Liver (tissue), 9 donors: ENCODE results near the gene NUBP1. TPM values are rescaled to one million over a fixed set of nuclear protein-coding genes. Genes with fewer than 3 reads are reported as not detected.

Source experiments
- DNase-seq: peaks from one replicate; pipeline ENCODE4 v3.0.0-alpha.2; 2017; ENCODE audit warnings: low spot score
- H3K27ac ChIP-seq, 2 donors: one replicate each; pipeline ENCODE4 v1.7.0; 2013; ENCODE audit warnings: inconsistent platforms in 2 of 2, low read length in 2 of 2, control low read depth in 1 of 2, low read depth in 1 of 2, mild to moderate bottlenecking in 1 of 2
- H3K27me3 ChIP-seq, 4 donors: one replicate each; pipeline versions ENCODE4 v1.6.1 to v1.7.0; 2013; ENCODE audit warnings: low read length in 3 of 4, inconsistent platforms in 1 of 4, mild to moderate bottlenecking in 1 of 4, moderate library complexity in 1 of 4; ENCODE audit not compliant: control insufficient read depth in 4 of 4, insufficient read depth in 4 of 4
- H3K36me3 ChIP-seq, 4 donors: one replicate each; pipeline versions ENCODE4 v1.6.1 to v1.7.0; 2013; ENCODE audit warnings: low read length in 3 of 4, mild to moderate bottlenecking in 3 of 4, low read depth in 1 of 4, moderate library complexity in 1 of 4; ENCODE audit not compliant: control insufficient read depth in 4 of 4, insufficient read depth in 3 of 4
- H3K4me1 ChIP-seq, 4 donors: one replicate each; pipeline versions ENCODE4 v1.6.1 to v1.7.0; 2013; ENCODE audit warnings: low read length in 3 of 4, mild to moderate bottlenecking in 3 of 4, moderate library complexity in 1 of 4; ENCODE audit not compliant: control insufficient read depth in 4 of 4, insufficient read depth in 4 of 4
- H3K4me3 ChIP-seq, 3 donors: one replicate each; pipeline versions ENCODE4 v1.6.1 to v1.7.0; 2013; ENCODE audit warnings: low read length in 3 of 3, control low read depth in 1 of 3, low read depth in 1 of 3, mild to moderate bottlenecking in 1 of 3
- H3K9ac ChIP-seq, 2 donors: one replicate each; pipeline ENCODE4 v1.7.0; 2013; ENCODE audit warnings: low read length in 2 of 2, mild to moderate bottlenecking in 2 of 2, moderate library complexity in 2 of 2, control low read depth in 1 of 2, low read depth in 1 of 2
- H3K9me3 ChIP-seq, 4 donors: one replicate each; pipeline versions ENCODE4 v1.6.1 to v1.7.0; 2013; ENCODE audit warnings: low read length in 3 of 4; ENCODE audit not compliant: control insufficient read depth in 4 of 4
- CTCF ChIP-seq: fragments of 150-350 bp; IDR thresholded peaks from 2 replicates; pipeline ENCODE4 v1.5.1; 2017; ENCODE audit warnings: improper control_type of control experiment, low read depth, low read length; ENCODE audit not compliant: missing input control
- EGR1 ChIP-seq, 2 donors: IDR thresholded peaks; 2 replicates each; pipeline ENCODE4 v1.6.1; 2016 to 2018; ENCODE audit warnings: antibody characterized with exemption in 2 of 2, low read depth in 2 of 2
- FOXA1 ChIP-seq: IDR thresholded peaks from 2 replicates; pipeline ENCODE4 v1.6.1; 2016; ENCODE audit warnings: antibody characterized with exemption
- FOXA2 ChIP-seq: IDR thresholded peaks from 2 replicates; pipeline ENCODE4 v1.6.1; 2016; ENCODE audit warnings: antibody characterized with exemption
- HNF4A ChIP-seq, 2 donors: conservative IDR thresholded peaks; 2 replicates each; pipeline ENCODE4 v1.6.1; 2016; ENCODE audit warnings: antibody characterized with exemption in 2 of 2, mild to moderate bottlenecking in 2 of 2
- JUND ChIP-seq, 2 donors: IDR thresholded peaks; 2 replicates each; pipeline ENCODE4 v1.6.1; 2016; ENCODE audit warnings: antibody characterized with exemption in 2 of 2
- NR2F2 ChIP-seq: IDR thresholded peaks from 2 replicates; pipeline ENCODE4 v1.6.1; 2016; ENCODE audit warnings: antibody characterized with exemption
- RXRA ChIP-seq, 2 donors: IDR thresholded peaks; 2 replicates each; pipeline ENCODE4 v1.6.1; 2017 to 2018; ENCODE audit warnings: antibody characterized with exemption in 2 of 2, mild to moderate bottlenecking in 1 of 2
- SP1 ChIP-seq: IDR thresholded peaks from 2 replicates; pipeline ENCODE4 v1.6.1; 2018; ENCODE audit warnings: antibody characterized with exemption, mild to moderate bottlenecking
- TAF1 ChIP-seq: conservative IDR thresholded peaks from 2 replicates; pipeline ENCODE4 v1.6.1; 2016; ENCODE audit warnings: antibody characterized with exemption, mild to moderate bottlenecking
- YY1 ChIP-seq: IDR thresholded peaks from 2 replicates; pipeline ENCODE4 v1.6.1; 2016; ENCODE audit warnings: antibody characterized with exemption, mild to moderate bottlenecking
- ZBTB33 ChIP-seq: IDR thresholded peaks from 2 replicates; pipeline ENCODE4 v1.6.1; 2016; ENCODE audit warnings: antibody characterized with exemption
- WGBS: extraction: QIAGEN DNeasy Blood & Tissue Kit; methylation state at CpG from one replicate; pipeline ENCODE4 v1.1.7; 2013; 5-methylcytosine and 5-hydroxymethylcytosine counted together
- polyA plus RNA-seq, 2 donors: library from polyadenylated mRNA; stranded (reverse) in 1 of 2; unstranded in 1 of 2; fragments of 200-250 nt in 1 of 2; fragments of >200 nt in 1 of 2; fragmentation: Nextera tagmentation in 1 of 2; extraction: Ambion mirVana in 1 of 2; gene quantifications; one replicate each; pipeline versions ENCODE4 v1.2.1 to v1.2.3, GENCODE V29; 2013 to 2015
- total RNA-seq, 2 donors: library from RNA; depleted of rRNA; stranded (reverse); fragments of >200 nt; gene quantifications; one replicate each; pipeline ENCODE4 v1.2.3, GENCODE V29; 2014
- TF ChIP-seq, protein P1 (sequence below): IDR thresholded peaks from 2 replicates; pipeline ENCODE4 v1.6.1; 2016; ENCODE audit warnings: antibody characterized with exemption, mild to moderate bottlenecking
- donor health status: healthy.
- donor health status: healthy.
- donor health status: healthy.
- donor health status: healthy.
- donor health status: healthy.

The NUBP1 gene
- total and polyA plus RNA-seq, 4 donors, result 16.6 to 22.5 (median 20.3) TPM

GRCh38 chr16:10756574-10756973 is 12.9 kb downstream of the NUBP1 start:
- no peak overlapping the region for H3K9ac ChIP-seq
- H3K4me3 ChIP-seq, result no peak overlapping the region
- 87% methylated on average over 6 of the region's 6 CpGs for WGBS
- no peaks in the 10 kb centered on the region for H3K9me3 ChIP-seq
- H3K27ac ChIP-seq, result no peak overlapping the region
- H3K36me3 ChIP-seq, result peaks cover 20 to 71% (median 47%) of the 10 kb centered on the region in 4 donors
- no peaks in the 10 kb centered on the region for H3K27me3 ChIP-seq
- no peaks in the 10 kb centered on the region for H3K4me1 ChIP-seq
- TF ChIP-seq JUND (IDR thresholded peaks at IDR 0.05) (no peak), SP1 (no peak), ZBTB33 (no peak), TAF1 (no peak), FOXA1 (no peak), FOXA2 (no peak), CTCF (no peak)
- no peak for DNase-seq

DNA sequence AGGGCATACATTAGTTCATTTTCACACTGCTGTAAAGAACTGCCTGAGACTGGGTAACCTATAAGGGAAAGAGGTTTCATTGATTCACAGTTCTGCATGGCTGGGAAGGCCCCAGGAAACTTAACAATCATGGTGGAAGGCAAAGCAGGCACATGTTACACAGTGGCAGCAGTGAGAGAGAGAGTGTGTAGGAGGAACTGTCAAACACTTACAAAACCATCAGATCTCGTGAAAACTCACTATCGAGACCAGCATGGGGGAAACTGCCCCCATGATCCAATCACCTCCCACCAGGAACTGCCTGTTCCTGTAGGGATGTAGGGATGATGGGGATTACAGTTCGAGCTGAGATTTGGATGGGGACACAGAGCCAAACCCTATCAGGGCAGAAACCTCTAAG is 17.2 kb downstream of the NUBP1 start:
- Histone ChIP-seq H3K36me3 (peaks cover 25 to 76% (median 52%) of the 10 kb centered on the region in 4 donors), H3K27ac (no peak overlapping the region), H3K4me1 (no peaks in the 10 kb centered on the region), H3K27me3 (no peaks in the 10 kb centered on the region), H3K9me3 (no peaks in the 10 kb centered on the region), H3K9ac (no peak overlapping the region), H3K4me3 (no peak overlapping the region)
- DNase-seq, result no peak
- WGBS, result 91% methylated on average over 3 of the region's 3 CpGs
- no peak for TF ChIP-seq YY1
- TF ChIP-seq NR2F2, result no peak
- TF ChIP-seq RXRA (IDR thresholded peaks at IDR 0.05), result no peak
- no peak for TF ChIP-seq EGR1 (IDR thresholded peaks at IDR 0.05; ENCODE audit: low read depth in 2 of 2)
- no peak for TF ChIP-seq FOXA1
- no peak for TF ChIP-seq HNF4A (conservative IDR thresholded peaks at IDR 0.05)
- TF ChIP-seq CTCF, result no peak
- TF ChIP-seq, protein P1, sequence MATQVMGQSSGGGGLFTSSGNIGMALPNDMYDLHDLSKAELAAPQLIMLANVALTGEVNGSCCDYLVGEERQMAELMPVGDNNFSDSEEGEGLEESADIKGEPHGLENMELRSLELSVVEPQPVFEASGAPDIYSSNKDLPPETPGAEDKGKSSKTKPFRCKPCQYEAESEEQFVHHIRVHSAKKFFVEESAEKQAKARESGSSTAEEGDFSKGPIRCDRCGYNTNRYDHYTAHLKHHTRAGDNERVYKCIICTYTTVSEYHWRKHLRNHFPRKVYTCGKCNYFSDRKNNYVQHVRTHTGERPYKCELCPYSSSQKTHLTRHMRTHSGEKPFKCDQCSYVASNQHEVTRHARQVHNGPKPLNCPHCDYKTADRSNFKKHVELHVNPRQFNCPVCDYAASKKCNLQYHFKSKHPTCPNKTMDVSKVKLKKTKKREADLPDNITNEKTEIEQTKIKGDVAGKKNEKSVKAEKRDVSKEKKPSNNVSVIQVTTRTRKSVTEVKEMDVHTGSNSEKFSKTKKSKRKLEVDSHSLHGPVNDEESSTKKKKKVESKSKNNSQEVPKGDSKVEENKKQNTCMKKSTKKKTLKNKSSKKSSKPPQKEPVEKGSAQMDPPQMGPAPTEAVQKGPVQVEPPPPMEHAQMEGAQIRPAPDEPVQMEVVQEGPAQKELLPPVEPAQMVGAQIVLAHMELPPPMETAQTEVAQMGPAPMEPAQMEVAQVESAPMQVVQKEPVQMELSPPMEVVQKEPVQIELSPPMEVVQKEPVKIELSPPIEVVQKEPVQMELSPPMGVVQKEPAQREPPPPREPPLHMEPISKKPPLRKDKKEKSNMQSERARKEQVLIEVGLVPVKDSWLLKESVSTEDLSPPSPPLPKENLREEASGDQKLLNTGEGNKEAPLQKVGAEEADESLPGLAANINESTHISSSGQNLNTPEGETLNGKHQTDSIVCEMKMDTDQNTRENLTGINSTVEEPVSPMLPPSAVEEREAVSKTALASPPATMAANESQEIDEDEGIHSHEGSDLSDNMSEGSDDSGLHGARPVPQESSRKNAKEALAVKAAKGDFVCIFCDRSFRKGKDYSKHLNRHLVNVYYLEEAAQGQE, result no peak
